Stimulated activated CD8-positive, alpha-beta memory T cell treated with anti-CD3 and anti-CD28 coated beads, Interleukin-4, amount 100 ng/mL, for 48 hours (primary cell): ENCODE measurements around the gene EIF4E3.

Experiments
- DNase-seq: peaks from one replicate; pipeline ENCODE4 v3.0.0-alpha.2; 2020

The EIF4E3 gene

GRCh38 chr3:71725271-71725991 is at the start of gene EIF4E3:
Gene EIF4E3, minus strand, starts transcription at chr3:71725402. Its CDS starts 35 bp downstream, at chr3:71725367.
- DNase-seq = peak; percentile 56

GRCh38 chr3:71771884-71772283 is 46.7 kb upstream of the EIF4E3 start:
- no peak for DNase-seq

GRCh38 chr3:71771126-71771525 is 45.9 kb upstream of the EIF4E3 start:
- no peak for DNase-seq

- no peak for DNase-seq
Observed at GRCh38 chr3:71763426-71763825, 38.2 kb upstream of the EIF4E3 start.

- no peak for DNase-seq
Observed at GRCh38 chr3:71760140-71760539, 34.9 kb upstream of the EIF4E3 start.

GRCh38 chr3:71759401-71759800 is 34.2 kb upstream of the EIF4E3 start:
- DNase-seq = no peak

- DNase-seq = no peak
Observed at GRCh38 chr3:71758091-71758490, 32.9 kb upstream of the EIF4E3 start.

GRCh38 chr3:71754610-71755253 is 29.5 kb upstream of the EIF4E3 start:
- no peak for DNase-seq

- no peak for DNase-seq
Observed at GRCh38 chr3:71753701-71754609, 28.8 kb upstream of the EIF4E3 start, which contains the start of gene GPR27. Gene GPR27, plus strand, starts transcription at chr3:71753855. Its CDS starts 195 bp downstream, at chr3:71754050.

- no peak for DNase-seq
Observed at GRCh38 chr3:71752831-71753700, 27.9 kb upstream of the EIF4E3 start.

- no peak for DNase-seq
Observed at GRCh38 chr3:71751602-71752001, 26.4 kb upstream of the EIF4E3 start.

GRCh38 chr3:71744738-71745137 is 19.5 kb upstream of the EIF4E3 start:
- DNase-seq = no peak

GRCh38 chr3:71742621-71743020 is 17.4 kb upstream of the EIF4E3 start:
- DNase-seq = no peak

- DNase-seq = no peak
Observed at GRCh38 chr3:71734881-71735280, 9.7 kb upstream of the EIF4E3 start.

GRCh38 chr3:71733319-71733718 is 8.1 kb upstream of the EIF4E3 start:
- no peak for DNase-seq

GRCh38 chr3:71732637-71733036 is 7.4 kb upstream of the EIF4E3 start:
- DNase-seq = no peak

GRCh38 chr3:71728632-71729342 is 3.6 kb upstream of the EIF4E3 start:
- no peak for DNase-seq

GRCh38 chr3:71726146-71726545 is 944 bp upstream of the EIF4E3 start:
- peak; percentile 53 for DNase-seq

GRCh38 chr3:71724584-71725270 is 475 bp downstream of the EIF4E3 start:
- DNase-seq = peak; percentile 58

GRCh38 chr3:71724171-71724453 is 1.1 kb downstream of the EIF4E3 start:
- no peak for DNase-seq

GRCh38 chr3:71723452-71724170 is 1.6 kb downstream of the EIF4E3 start:
- DNase-seq = peak; percentile 56
